H9 (cell line): ENCODE data around the gene NAGPA. TPM values are rescaled to one million over a fixed set of nuclear protein-coding genes. Genes with fewer than 3 reads are reported as not detected.

ENCODE experiments used
- DNase-seq: peaks from one replicate; pipeline ENCODE4 v3.0.0-alpha.2; 2017
- H2AFZ ChIP-seq: one replicate; pipeline ENCODE4 v1.6.1; 2013; ENCODE audit warnings: mild to moderate bottlenecking, low read length, control low read depth, moderate library complexity
- H2AK5ac ChIP-seq: 2 replicates; pipeline ENCODE4 v1.6.1; 2013; ENCODE audit warnings: low read length, control low read depth, mixed read lengths; ENCODE audit not compliant: insufficient read length
- H2BK120ac ChIP-seq: one replicate; pipeline ENCODE4 v1.6.1; 2013; ENCODE audit warnings: low read depth, mild to moderate bottlenecking, low read length, control low read depth, inconsistent platforms; ENCODE audit not compliant: poor library complexity, severe bottlenecking
- H2BK12ac ChIP-seq: 2 replicates; pipeline ENCODE4 v1.6.1; 2013; ENCODE audit warnings: low read length, control low read depth, mixed read lengths, low read depth; ENCODE audit not compliant: insufficient read length
- H2BK15ac ChIP-seq: 2 replicates; pipeline ENCODE4 v1.6.1; 2013; ENCODE audit warnings: low read depth, low read length, control low read depth
- H2BK20ac ChIP-seq: one replicate; pipeline ENCODE4 v1.6.1; 2013; ENCODE audit warnings: low read depth, mild to moderate bottlenecking, low read length, control low read depth, inconsistent platforms; ENCODE audit not compliant: poor library complexity, severe bottlenecking
- H2BK5ac ChIP-seq: 2 replicates; pipeline ENCODE4 v1.6.1; 2013; ENCODE audit warnings: low read length, control low read depth, mixed read lengths; ENCODE audit not compliant: insufficient read length
- H3K14ac ChIP-seq: 2 replicates; pipeline ENCODE4 v1.6.1; 2013; ENCODE audit warnings: low read length, control low read depth; ENCODE audit not compliant: insufficient read depth
- H3K18ac ChIP-seq: 2 replicates; pipeline ENCODE4 v1.6.1; 2013; ENCODE audit warnings: low read depth, mild to moderate bottlenecking, mixed read lengths, low read length, control low read depth; ENCODE audit not compliant: insufficient read length
- H3K23ac ChIP-seq: 2 replicates; pipeline ENCODE4 v1.6.1; 2013; ENCODE audit warnings: low read length, control low read depth, mixed read lengths, low read depth; ENCODE audit not compliant: insufficient read length
- H3K23me2 ChIP-seq: 2 replicates; pipeline ENCODE4 v1.6.1; 2013; ENCODE audit warnings: low read depth, mild to moderate bottlenecking, mixed read lengths, low read length, control low read depth; ENCODE audit not compliant: insufficient read length, poor library complexity, severe bottlenecking
- H3K27ac ChIP-seq: 2 replicates; pipeline ENCODE4 v1.5.1; 2013; ENCODE audit warnings: low read length, control low read depth, mixed read lengths, low read depth; ENCODE audit not compliant: insufficient read length
- H3K27me3 ChIP-seq: 2 replicates; pipeline ENCODE4 v1.6.1; 2013; ENCODE audit warnings: low read length, control low read depth, inconsistent platforms; ENCODE audit not compliant: insufficient read depth
- H3K4ac ChIP-seq: 2 replicates; pipeline ENCODE4 v1.6.1; 2013; ENCODE audit warnings: low read depth, mild to moderate bottlenecking, control low read depth, inconsistent platforms, low read length, moderate library complexity
- H3K4me1 ChIP-seq: 2 replicates; pipeline ENCODE4 v1.6.1; 2013; ENCODE audit warnings: low read length, control low read depth, inconsistent platforms; ENCODE audit not compliant: insufficient read depth
- H3K4me2 ChIP-seq: 2 replicates; pipeline ENCODE4 v1.6.1; 2013; ENCODE audit warnings: low read length, control low read depth, mixed read lengths; ENCODE audit not compliant: insufficient read length, insufficient read depth
- H3K56ac ChIP-seq: 2 replicates; pipeline ENCODE4 v1.6.1; 2013; ENCODE audit warnings: low read depth, mild to moderate bottlenecking, mixed read lengths, low read length, control low read depth; ENCODE audit not compliant: insufficient read length
- H3K79me1 ChIP-seq: 2 replicates; pipeline ENCODE4 v1.6.1; 2013; ENCODE audit warnings: low read depth, mild to moderate bottlenecking, moderate library complexity, low read length, control low read depth, inconsistent platforms; ENCODE audit not compliant: insufficient read depth, poor library complexity, severe bottlenecking
- H3K79me2 ChIP-seq: 2 replicates; pipeline ENCODE4 v1.6.1; 2013; ENCODE audit warnings: low read length, control low read depth, inconsistent platforms; ENCODE audit not compliant: insufficient read depth
- H3K9ac ChIP-seq: 2 replicates; pipeline ENCODE4 v1.6.1; 2013; ENCODE audit warnings: low read length, control low read depth, mixed read lengths; ENCODE audit not compliant: insufficient read length; ENCODE audit errors: extremely low read depth
- H3K9me3 ChIP-seq: one replicate; pipeline ENCODE4 v1.6.1; 2013; ENCODE audit warnings: low read depth, low read length, inconsistent platforms; ENCODE audit not compliant: control insufficient read depth
- H3T11ph ChIP-seq: one replicate; pipeline ENCODE4 v1.6.1; 2013; ENCODE audit warnings: mild to moderate bottlenecking, low read length, control low read depth, inconsistent platforms
- H4K20me1 ChIP-seq: one replicate; pipeline ENCODE4 v1.6.1; 2013; ENCODE audit not compliant: control insufficient read depth, insufficient read length, insufficient read depth
- H4K5ac ChIP-seq: 2 replicates; pipeline ENCODE4 v1.6.1; 2013; ENCODE audit warnings: low read depth, mild to moderate bottlenecking, mixed read lengths, low read length, control low read depth; ENCODE audit not compliant: insufficient read length
- H4K8ac ChIP-seq: replicated peaks from 2 replicates; pipeline ENCODE4 v1.6.1; 2013; ENCODE audit warnings: low read length, control low read depth, mixed read lengths, low read depth; ENCODE audit not compliant: insufficient read length
- H4K91ac ChIP-seq: 2 replicates; pipeline ENCODE4 v1.6.1; 2013; ENCODE audit warnings: low read depth, mild to moderate bottlenecking, moderate library complexity, mixed read lengths, low read length, control low read depth; ENCODE audit not compliant: insufficient read length
- H3K27ac Mint-ChIP-seq, 3 experiments: 2 replicates in 2 of 3; 3 replicates in 1 of 3; pipeline ENCODE4 v1.8.0; 2020 to 2021; ENCODE audit warnings: mixed read lengths in 3 of 3, mild to moderate bottlenecking in 1 of 3, moderate library complexity in 1 of 3
- H3K27me3 Mint-ChIP-seq: 2 replicates; pipeline ENCODE4 v1.8.0; 2021; ENCODE audit warnings: low read depth, mild to moderate bottlenecking, moderate library complexity, mixed read lengths
- H3K36me3 Mint-ChIP-seq, 3 experiments: 2 replicates in 2 of 3; 3 replicates in 1 of 3; pipeline ENCODE4 v1.8.0; 2020 to 2021; ENCODE audit warnings: low read depth in 3 of 3, mixed read lengths in 3 of 3; ENCODE audit not compliant: insufficient read depth in 1 of 3
- H3K4me1 Mint-ChIP-seq, 2 experiments: 2 replicates each; pipeline ENCODE4 v1.8.0; 2020; ENCODE audit warnings: mixed read lengths in 2 of 2
- H3K4me3 Mint-ChIP-seq, 2 experiments: 2 replicates in 1 of 2; 3 replicates in 1 of 2; pipeline ENCODE4 v1.8.0; 2020 to 2021; ENCODE audit warnings: mild to moderate bottlenecking in 2 of 2, mixed read lengths in 2 of 2, moderate library complexity in 1 of 2
- H3K9me3 Mint-ChIP-seq, 2 experiments: 2 replicates in 1 of 2; 3 replicates in 1 of 2; pipeline ENCODE4 v1.8.0; 2020; ENCODE audit warnings: mild to moderate bottlenecking in 2 of 2, mixed read lengths in 2 of 2, moderate library complexity in 1 of 2
- WGBS: extraction: QIAGEN DNeasy Blood & Tissue Kit; methylation state at CpG from one replicate; pipeline ENCODE4 v1.1.7; 2013; ENCODE audit warnings: missing lambda C conversion rate, low lambda C conversion rate, mixed read lengths; ENCODE audit not compliant: insufficient read length; ENCODE audit errors: extremely low coverage; 5-methylcytosine and 5-hydroxymethylcytosine counted together
- total RNA-seq: library from RNA; stranded (reverse); gene quantifications from 2 replicates; pipeline ENCODE4 v1.2.1, GENCODE V29; 2021
- TF ChIP-seq, protein P1 (sequence below): fragments of 200-600 bp; sonication (generic); conservative IDR thresholded peaks from 3 replicates; pipeline ENCODE4 v1.8.0; 2021; ENCODE audit warnings: antibody characterized with exemption, mild to moderate bottlenecking

NAGPA gene
- total RNA-seq, 1 experiment from 2014 or later: 12.1 TPM

DNA sequence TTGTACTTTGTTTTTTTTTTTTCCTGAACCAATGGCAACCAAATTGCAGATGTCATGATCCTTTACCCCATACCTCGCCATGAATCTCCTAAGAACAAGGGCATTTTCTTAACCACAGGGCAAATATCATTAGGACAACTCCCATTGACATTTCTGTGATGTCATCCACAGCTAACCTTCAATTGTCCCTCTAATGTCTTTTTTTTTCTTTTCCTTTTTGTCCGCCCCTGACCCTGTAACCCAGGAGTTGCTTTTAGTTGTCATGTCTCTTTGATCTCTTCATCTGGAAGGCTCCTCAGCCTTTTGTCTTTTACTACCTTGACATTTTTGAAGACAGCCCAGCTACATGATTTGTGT, 410 bp upstream of the NAGPA start:
- Histone ChIP-seq H2BK120ac (no peak overlapping the region), H2AFZ (no peak overlapping the region), H4K8ac (no peak overlapping the region), H3K27me3 (no peaks in the 10 kb centered on the region), H3K79me1 (no peaks in the 10 kb centered on the region), H3K79me2 (no peaks in the 10 kb centered on the region), H4K20me1 (no peaks in the 10 kb centered on the region), H3K56ac (no peak overlapping the region), H2BK12ac (no peak overlapping the region), H4K5ac (no peak overlapping the region), H3K14ac (no peak overlapping the region), H3K23ac (no peak overlapping the region), H3K4me1 (peaks cover 9% of the 10 kb centered on the region), H3T11ph (no peak overlapping the region), H3K4ac (no peak overlapping the region), H3K9me3 (no peaks in the 10 kb centered on the region), H2BK15ac (no peak overlapping the region), H3K18ac (no peak overlapping the region), H2BK20ac (no peak overlapping the region), H3K4me2 (peak overlapping the region; percentile 74), H3K9ac (peak overlapping the region; percentile 63), H3K27ac (no peak overlapping the region), H3K23me2 (peaks cover 5% of the 10 kb centered on the region), H2AK5ac (no peak overlapping the region), H4K91ac (no peak overlapping the region), H2BK5ac (no peak overlapping the region)
- H3K4me3 Mint-ChIP-seq: peak overlapping the region; percentile 72 to 85
- no peaks in the 10 kb centered on the region; a peak in 1 of 7 replicates for H3K36me3 Mint-ChIP-seq
- no peak for DNase-seq
- H3K27ac Mint-ChIP-seq: peak overlapping the region in 2 of 3 experiments; percentile 21 to 89; a peak in 4 of 7 replicates
- peaks cover 21 to 31% of the 10 kb centered on the region in 2 experiments for H3K4me1 Mint-ChIP-seq
- peaks cover 5% of the 10 kb centered on the region for H3K27me3 Mint-ChIP-seq
- no peaks in the 10 kb centered on the region for H3K9me3 Mint-ChIP-seq
- WGBS: no CpG with 5 or more reads among the region's 2 CpGs
- TF ChIP-seq, protein P1, sequence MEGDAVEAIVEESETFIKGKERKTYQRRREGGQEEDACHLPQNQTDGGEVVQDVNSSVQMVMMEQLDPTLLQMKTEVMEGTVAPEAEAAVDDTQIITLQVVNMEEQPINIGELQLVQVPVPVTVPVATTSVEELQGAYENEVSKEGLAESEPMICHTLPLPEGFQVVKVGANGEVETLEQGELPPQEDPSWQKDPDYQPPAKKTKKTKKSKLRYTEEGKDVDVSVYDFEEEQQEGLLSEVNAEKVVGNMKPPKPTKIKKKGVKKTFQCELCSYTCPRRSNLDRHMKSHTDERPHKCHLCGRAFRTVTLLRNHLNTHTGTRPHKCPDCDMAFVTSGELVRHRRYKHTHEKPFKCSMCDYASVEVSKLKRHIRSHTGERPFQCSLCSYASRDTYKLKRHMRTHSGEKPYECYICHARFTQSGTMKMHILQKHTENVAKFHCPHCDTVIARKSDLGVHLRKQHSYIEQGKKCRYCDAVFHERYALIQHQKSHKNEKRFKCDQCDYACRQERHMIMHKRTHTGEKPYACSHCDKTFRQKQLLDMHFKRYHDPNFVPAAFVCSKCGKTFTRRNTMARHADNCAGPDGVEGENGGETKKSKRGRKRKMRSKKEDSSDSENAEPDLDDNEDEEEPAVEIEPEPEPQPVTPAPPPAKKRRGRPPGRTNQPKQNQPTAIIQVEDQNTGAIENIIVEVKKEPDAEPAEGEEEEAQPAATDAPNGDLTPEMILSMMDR: no peak
